LNCAP (cell line): ENCODE data around the gene RASGRP1.

ENCODE experiments used
- TF ChIP-seq, protein P1 (sequence below): fragments of 450-650 bp; IDR thresholded peaks from 2 replicates; pipeline ENCODE4 v1.5.1; 2017; ENCODE audit warnings: mild to moderate bottlenecking

Gene RASGRP1

DNA sequence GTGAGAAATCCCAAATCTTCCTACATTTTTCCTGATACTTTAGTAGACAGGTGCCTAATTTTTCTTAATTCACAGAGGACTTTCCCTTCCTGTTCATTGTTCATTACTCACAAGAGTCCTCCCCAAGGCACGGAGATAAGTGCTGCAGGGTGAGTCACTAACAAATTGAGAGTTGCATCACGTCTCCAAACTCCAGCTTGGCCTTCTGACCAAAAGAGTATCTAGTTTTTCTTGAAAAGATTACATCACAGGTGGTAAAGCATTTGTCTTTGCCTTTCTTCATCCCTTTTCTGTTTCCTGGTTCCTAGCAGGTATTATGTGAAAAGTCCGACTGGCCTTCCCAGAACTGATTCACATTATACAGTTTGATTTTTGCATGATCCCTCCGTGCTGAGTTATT is 24.9 kb upstream of the RASGRP1 start:
- TF ChIP-seq, protein P1, sequence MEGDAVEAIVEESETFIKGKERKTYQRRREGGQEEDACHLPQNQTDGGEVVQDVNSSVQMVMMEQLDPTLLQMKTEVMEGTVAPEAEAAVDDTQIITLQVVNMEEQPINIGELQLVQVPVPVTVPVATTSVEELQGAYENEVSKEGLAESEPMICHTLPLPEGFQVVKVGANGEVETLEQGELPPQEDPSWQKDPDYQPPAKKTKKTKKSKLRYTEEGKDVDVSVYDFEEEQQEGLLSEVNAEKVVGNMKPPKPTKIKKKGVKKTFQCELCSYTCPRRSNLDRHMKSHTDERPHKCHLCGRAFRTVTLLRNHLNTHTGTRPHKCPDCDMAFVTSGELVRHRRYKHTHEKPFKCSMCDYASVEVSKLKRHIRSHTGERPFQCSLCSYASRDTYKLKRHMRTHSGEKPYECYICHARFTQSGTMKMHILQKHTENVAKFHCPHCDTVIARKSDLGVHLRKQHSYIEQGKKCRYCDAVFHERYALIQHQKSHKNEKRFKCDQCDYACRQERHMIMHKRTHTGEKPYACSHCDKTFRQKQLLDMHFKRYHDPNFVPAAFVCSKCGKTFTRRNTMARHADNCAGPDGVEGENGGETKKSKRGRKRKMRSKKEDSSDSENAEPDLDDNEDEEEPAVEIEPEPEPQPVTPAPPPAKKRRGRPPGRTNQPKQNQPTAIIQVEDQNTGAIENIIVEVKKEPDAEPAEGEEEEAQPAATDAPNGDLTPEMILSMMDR: no peak

DNA sequence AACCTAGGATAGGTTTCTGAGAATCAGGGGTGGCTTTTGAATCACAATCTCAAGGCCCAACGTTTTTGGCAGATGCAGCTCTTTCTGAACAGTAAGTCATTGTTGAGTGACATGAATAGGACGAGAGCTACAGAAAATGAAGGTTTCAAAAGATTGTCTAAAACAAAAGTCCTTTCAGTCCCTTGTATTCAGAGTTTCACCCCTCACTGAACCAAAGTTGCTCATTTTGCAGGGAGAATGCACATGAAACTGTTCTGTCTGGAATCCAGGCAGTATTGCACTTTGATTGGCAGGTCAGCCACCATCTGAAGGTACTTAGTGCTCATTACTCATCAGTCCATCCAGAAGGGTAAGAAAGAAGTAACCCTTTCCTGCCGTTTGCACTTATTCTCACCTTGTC is 24.1 kb upstream of the RASGRP1 start:
- TF ChIP-seq, protein P1: no peak

DNA sequence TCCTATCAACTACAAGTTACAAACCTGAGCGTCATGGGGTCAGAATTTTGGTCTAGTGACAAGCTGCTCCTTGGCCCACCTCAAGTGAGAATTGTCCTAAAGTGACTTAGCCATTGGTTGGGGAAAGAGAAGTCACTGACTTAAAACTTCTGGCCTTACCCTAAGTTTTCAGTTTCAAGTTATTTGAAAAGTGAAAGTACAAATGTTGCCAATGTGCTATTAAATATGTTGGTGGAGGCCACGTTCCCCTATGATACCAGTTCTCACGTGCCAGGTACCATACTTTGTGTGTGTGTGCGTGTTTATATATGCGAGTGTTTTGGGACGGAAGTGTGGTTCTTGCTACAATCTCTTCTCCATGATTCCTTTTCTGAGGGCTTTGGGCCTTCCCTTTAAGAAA is 22.6 kb upstream of the RASGRP1 start:
- TF ChIP-seq, protein P1: no peak

DNA sequence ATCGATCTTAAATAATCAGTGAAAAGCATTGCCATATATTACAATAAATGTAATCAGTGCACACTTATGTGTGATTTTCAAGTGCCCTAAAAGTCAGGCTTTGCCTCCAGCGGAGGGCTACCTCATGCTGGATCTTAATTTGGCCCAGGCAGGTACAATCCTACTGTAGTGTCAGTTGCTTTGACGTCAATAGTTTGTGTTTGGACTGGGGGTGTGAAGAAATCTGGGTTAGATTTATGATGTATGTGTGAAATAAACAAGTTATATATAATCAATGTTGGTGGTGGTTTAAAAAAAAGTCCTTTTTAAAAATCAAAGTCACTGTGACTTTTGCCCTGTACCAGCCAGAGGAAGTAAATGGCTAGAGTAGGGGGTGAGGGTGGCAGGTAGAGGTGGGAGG is 14.0 kb upstream of the RASGRP1 start:
- TF ChIP-seq, protein P1: no peak

DNA sequence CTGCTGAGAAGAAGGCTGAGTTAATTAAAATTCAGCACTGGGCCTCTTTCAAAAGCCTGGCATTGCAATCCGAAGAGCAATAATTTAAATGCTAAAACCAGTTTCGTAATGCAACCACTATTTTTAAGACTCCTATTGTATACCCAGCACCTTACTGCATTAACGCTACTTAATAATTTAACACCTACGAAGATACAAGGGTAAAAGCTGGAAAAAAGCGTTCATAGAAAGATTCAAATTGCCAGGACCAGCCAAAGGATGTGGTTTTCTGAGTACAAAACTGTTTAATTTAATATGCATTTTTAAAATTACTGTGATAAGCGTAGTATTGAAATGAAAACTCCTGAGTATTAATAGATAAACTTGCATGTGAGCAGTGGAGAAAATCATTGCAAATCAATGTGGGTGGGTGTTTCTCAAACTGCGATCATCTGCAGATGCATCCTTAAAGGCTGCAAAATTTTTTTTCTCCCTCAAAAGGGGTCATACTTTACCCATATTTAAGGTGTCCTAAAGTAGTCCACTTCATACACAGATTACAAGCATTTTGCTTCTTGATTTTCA is 12.9 kb upstream of the RASGRP1 start:
- TF ChIP-seq, protein P1: no peak

DNA sequence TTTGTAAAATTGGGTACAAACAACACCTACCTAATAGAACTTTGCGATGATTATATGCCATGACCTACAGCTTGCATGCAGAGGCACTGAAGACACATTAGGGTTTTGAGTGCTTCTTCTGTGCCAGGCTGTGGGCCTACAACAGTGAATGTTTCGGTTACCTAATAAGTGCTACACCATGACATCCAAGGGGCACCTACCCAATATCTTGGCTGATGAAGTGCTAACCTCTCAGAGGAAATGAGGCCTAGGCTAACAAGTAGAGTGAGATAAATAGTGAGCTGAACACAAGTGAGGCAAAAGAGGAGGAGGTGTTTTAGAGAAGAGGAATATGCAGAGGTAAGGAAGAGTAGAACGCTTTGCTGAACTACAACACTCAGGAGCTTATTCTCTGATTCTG is 12.2 kb upstream of the RASGRP1 start:
- TF ChIP-seq, protein P1: no peak

DNA sequence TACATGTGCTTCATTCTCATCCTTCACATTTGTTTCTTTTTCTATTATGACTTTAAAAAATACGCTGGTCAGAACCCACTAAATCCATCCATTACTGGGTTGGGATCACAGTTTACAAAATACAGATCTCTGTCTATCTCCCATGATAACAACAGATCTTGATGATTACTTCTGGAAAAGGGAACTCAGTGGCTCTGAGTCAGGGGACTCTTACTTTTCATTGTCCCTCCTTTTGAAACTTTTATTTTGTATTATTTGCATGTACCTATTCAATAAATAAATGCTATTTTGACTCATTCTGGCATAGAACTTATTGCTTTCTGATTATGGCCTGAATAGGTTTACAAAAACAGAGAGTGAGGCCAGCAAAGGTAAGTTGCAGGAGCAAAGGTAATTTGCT is 11.6 kb upstream of the RASGRP1 start:
- TF ChIP-seq, protein P1: no peak

DNA sequence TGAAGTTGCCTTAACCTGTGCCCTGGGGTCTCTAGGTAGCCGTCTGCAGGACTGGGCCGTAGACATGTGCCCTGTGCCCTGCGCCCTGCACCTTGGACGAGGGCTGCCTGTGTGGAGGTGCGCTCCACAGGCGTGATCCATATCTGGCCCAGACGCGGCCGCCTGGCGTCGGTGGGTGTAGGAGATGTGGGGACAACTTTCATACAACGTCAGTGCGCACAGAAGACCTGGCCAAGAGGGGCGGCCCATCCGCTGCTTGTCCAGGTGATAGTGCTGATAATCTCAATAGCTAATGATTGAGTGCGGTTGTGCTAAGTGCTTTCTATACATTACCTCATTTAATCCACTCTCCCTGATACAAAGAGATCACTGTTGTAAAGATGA is 665 bp upstream of the RASGRP1 start:
- TF ChIP-seq, protein P1: no peak
